ENCODE results near the gene ZNF48.

- peak; percentile 92 for TF ChIP-seq CTCF (IDR thresholded peaks at IDR 0.05; ENCODE audit: insufficient read depth, low read length, poor library complexity, severe bottlenecking)
- TF ChIP-seq EZH2phosphoT487 (conservative IDR thresholded peaks at IDR 0.05; ENCODE audit: low read length) = no peak
Observed at GRCh38 chr16:30409125-30410060, 14.2 kb downstream of the ZNF48 start.
